Spleen (tissue), 7 donors: ENCODE results near the gene KRTAP4-5.
"Not testable (repeated sequence)": the region's sequence is repeated elsewhere in the genome, so short reads cannot be mapped to it uniquely, and the experiment has no call there.

Source experiments
- CTCF ChIP-seq, 11 experiments: fragments of 200-600 bp in 7 of 11; fragments of 450-650 bp in 4 of 11; sonication (generic) in 4 of 11; IDR thresholded peaks in 8 of 11; conservative IDR thresholded peaks in 3 of 11; 1 replicate in 7 of 11; 2 replicates in 4 of 11; pipeline versions ENCODE4 v1.4.0 to v1.8.0; 2016 to 2021; ENCODE audit warnings: antibody characterized with exemption in 11 of 11, inconsistent platforms in 4 of 11, mild to moderate bottlenecking in 1 of 11
- POLR2A ChIP-seq, 3 donors: fragments of 450-650 bp; IDR thresholded peaks; one replicate each; pipeline ENCODE4 v1.5.1; 2017; ENCODE audit warnings: antibody characterized with exemption in 3 of 3, mild to moderate bottlenecking in 1 of 3
- POLR2AphosphoS5 ChIP-seq, 3 donors: sonication (generic); formaldehyde crosslinking; IDR thresholded peaks; one replicate each; pipeline ENCODE4 v1.5.1; 2017; ENCODE audit warnings: antibody characterized with exemption in 3 of 3
- donor health status: DM: no; HTN: no; CAD: no; lungs with moderate emphysema.
- donor health status: DM: no; HTN: no; CAD: no.
- donor health status: DM: no; HTN: no; CAD: no.

GRCh38 chr17:41104386-41105038, 45.1 kb downstream of the KRTAP4-5 start:
- not testable (repeated sequence) for TF ChIP-seq CTCF (IDR thresholded peaks at IDR 0.05 in 8 of 11, conservative IDR thresholded peaks at IDR 0.05 in 3 of 11); POLR2A (IDR thresholded peaks at IDR 0.05); POLR2AphosphoS5 (IDR thresholded peaks at IDR 0.05)
